Stimulated activated naive CD8-positive, alpha-beta T cell treated with anti-CD3 and anti-CD28 coated beads, Interleukin-15, Interleukin-2, amounts not matched to agents 100 ng/mL and 50 ng/mL, for 24 hours (primary cell): Measurements from ENCODE around the gene PLEK.
A peak's percentile ranks its signal among the peaks of the same experiment; 100 is the strongest.

Experiments used
- H3K27ac Mint-ChIP-seq: one replicate; pipeline ENCODE4 v1.8.0; 2021; ENCODE audit warnings: mild to moderate bottlenecking, mixed read lengths
- H3K27me3 Mint-ChIP-seq: one replicate; pipeline ENCODE4 v1.8.0; 2021; ENCODE audit warnings: mixed read lengths
- H3K36me3 Mint-ChIP-seq: one replicate; pipeline ENCODE4 v1.8.0; 2021; ENCODE audit warnings: low read depth, mixed read lengths
- H3K4me1 Mint-ChIP-seq: one replicate; pipeline ENCODE4 v1.8.0; 2021; ENCODE audit warnings: low read depth, mixed read lengths
- H3K4me3 Mint-ChIP-seq: one replicate; pipeline ENCODE4 v1.8.0; 2021; ENCODE audit warnings: mild to moderate bottlenecking, mixed read lengths
- H3K9me3 Mint-ChIP-seq: one replicate; pipeline ENCODE4 v1.8.0; 2021; ENCODE audit warnings: mixed read lengths

The PLEK gene

GRCh38 chr2:68411397-68412126 is 46.5 kb downstream of the PLEK start:
- peak overlapping the region; percentile 15 for H3K27ac Mint-ChIP-seq
- H3K4me1 Mint-ChIP-seq, result peaks cover 48% of the 10 kb centered on the region
- peaks cover 7% of the 10 kb centered on the region for H3K9me3 Mint-ChIP-seq
- H3K27me3 Mint-ChIP-seq, result no peaks in the 10 kb centered on the region
- no peaks in the 10 kb centered on the region for H3K36me3 Mint-ChIP-seq
- H3K4me3 Mint-ChIP-seq, result peak overlapping the region; percentile 12

GRCh38 chr2:68412127-68412819 is 47.2 kb downstream of the PLEK start:
- no peak overlapping the region for H3K27ac Mint-ChIP-seq

GRCh38 chr2:68413466-68413865 is 48.4 kb downstream of the PLEK start:
- no peaks in the 10 kb centered on the region for H3K36me3 Mint-ChIP-seq
- no peak overlapping the region for H3K4me3 Mint-ChIP-seq
- no peaks in the 10 kb centered on the region for H3K27me3 Mint-ChIP-seq
- H3K27ac Mint-ChIP-seq, result no peak overlapping the region
- peaks cover 54% of the 10 kb centered on the region for H3K4me1 Mint-ChIP-seq
- peaks cover 3% of the 10 kb centered on the region for H3K9me3 Mint-ChIP-seq

More at GRCh38 chr2:68412127-68412819, 47.2 kb downstream of the PLEK start:
- Mint-ChIP-seq H3K27me3 (no peaks in the 10 kb centered on the region), H3K36me3 (no peaks in the 10 kb centered on the region), H3K4me1 (peaks cover 49% of the 10 kb centered on the region), H3K9me3 (peaks cover 7% of the 10 kb centered on the region), H3K4me3 (no peak overlapping the region)

GRCh38 chr2:68414452-68414851 is 49.4 kb downstream of the PLEK start:
- no peak overlapping the region for H3K27ac Mint-ChIP-seq
- peaks cover 54% of the 10 kb centered on the region for H3K4me1 Mint-ChIP-seq
- no peaks in the 10 kb centered on the region for H3K27me3 Mint-ChIP-seq
- no peaks in the 10 kb centered on the region for H3K9me3 Mint-ChIP-seq
- H3K36me3 Mint-ChIP-seq, result no peaks in the 10 kb centered on the region
- H3K4me3 Mint-ChIP-seq, result no peak overlapping the region

GRCh38 chr2:68414876-68415275 is 49.8 kb downstream of the PLEK start:
- no peaks in the 10 kb centered on the region for H3K27me3 Mint-ChIP-seq
- H3K4me3 Mint-ChIP-seq, result no peak overlapping the region
- H3K9me3 Mint-ChIP-seq, result no peaks in the 10 kb centered on the region
- H3K36me3 Mint-ChIP-seq, result no peaks in the 10 kb centered on the region
- H3K27ac Mint-ChIP-seq, result no peak overlapping the region
- H3K4me1 Mint-ChIP-seq, result peaks cover 54% of the 10 kb centered on the region

- H3K4me3 Mint-ChIP-seq, result no peak overlapping the region
- H3K27ac Mint-ChIP-seq, result no peak overlapping the region
- H3K9me3 Mint-ChIP-seq, result no peaks in the 10 kb centered on the region
- H3K4me1 Mint-ChIP-seq, result peaks cover 49% of the 10 kb centered on the region
- no peaks in the 10 kb centered on the region for H3K36me3 Mint-ChIP-seq
- H3K27me3 Mint-ChIP-seq, result no peaks in the 10 kb centered on the region
Observed at GRCh38 chr2:68415521-68415920, 50.4 kb downstream of the PLEK start.

- Mint-ChIP-seq H3K27me3 (no peaks in the 10 kb centered on the region), H3K36me3 (no peaks in the 10 kb centered on the region), H3K9me3 (no peaks in the 10 kb centered on the region), H3K4me1 (peaks cover 45% of the 10 kb centered on the region), H3K27ac (peak overlapping the region; percentile 5), H3K4me3 (no peak overlapping the region)
Observed at GRCh38 chr2:68416081-68416675, 51.1 kb downstream of the PLEK start.

- H3K27ac Mint-ChIP-seq, result peak overlapping the region; percentile 11
Observed at GRCh38 chr2:68417926-68418325, 52.8 kb downstream of the PLEK start.

GRCh38 chr2:68418419-68418818 is 53.3 kb downstream of the PLEK start:
- H3K4me3 Mint-ChIP-seq, result no peak overlapping the region
- H3K27ac Mint-ChIP-seq, result no peak overlapping the region
- H3K4me1 Mint-ChIP-seq, result peaks cover 36% of the 10 kb centered on the region
- no peaks in the 10 kb centered on the region for H3K36me3 Mint-ChIP-seq
- peaks cover 5% of the 10 kb centered on the region for H3K9me3 Mint-ChIP-seq
- H3K27me3 Mint-ChIP-seq, result no peaks in the 10 kb centered on the region

More at GRCh38 chr2:68417926-68418325, 52.8 kb downstream of the PLEK start:
- peaks cover 5% of the 10 kb centered on the region for H3K9me3 Mint-ChIP-seq
- peaks cover 38% of the 10 kb centered on the region for H3K4me1 Mint-ChIP-seq
- no peak overlapping the region for H3K4me3 Mint-ChIP-seq
- no peaks in the 10 kb centered on the region for H3K27me3 Mint-ChIP-seq
- H3K36me3 Mint-ChIP-seq, result no peaks in the 10 kb centered on the region

GRCh38 chr2:68418855-68419254 is 53.8 kb downstream of the PLEK start:
- Mint-ChIP-seq H3K36me3 (no peaks in the 10 kb centered on the region), H3K4me1 (peaks cover 33% of the 10 kb centered on the region), H3K4me3 (no peak overlapping the region), H3K27me3 (no peaks in the 10 kb centered on the region), H3K9me3 (peaks cover 5% of the 10 kb centered on the region), H3K27ac (no peak overlapping the region)

GRCh38 chr2:68420254-68420910 is 55.3 kb downstream of the PLEK start:
- H3K9me3 Mint-ChIP-seq, result peaks cover 5% of the 10 kb centered on the region
- no peak overlapping the region for H3K27ac Mint-ChIP-seq
- H3K4me3 Mint-ChIP-seq, result no peak overlapping the region
- peaks cover 33% of the 10 kb centered on the region for H3K4me1 Mint-ChIP-seq
- no peaks in the 10 kb centered on the region for H3K36me3 Mint-ChIP-seq
- H3K27me3 Mint-ChIP-seq, result no peaks in the 10 kb centered on the region

- Mint-ChIP-seq H3K27me3 (no peaks in the 10 kb centered on the region), H3K4me1 (peaks cover 28% of the 10 kb centered on the region), H3K9me3 (peaks cover 5% of the 10 kb centered on the region), H3K36me3 (no peaks in the 10 kb centered on the region), H3K4me3 (no peak overlapping the region), H3K27ac (no peak overlapping the region)
Observed at GRCh38 chr2:68423966-68424650, 59.0 kb downstream of the PLEK start.

GRCh38 chr2:68425503-68425902 is 60.4 kb downstream of the PLEK start:
- no peak overlapping the region for H3K4me3 Mint-ChIP-seq
- no peaks in the 10 kb centered on the region for H3K27me3 Mint-ChIP-seq
- H3K36me3 Mint-ChIP-seq, result no peaks in the 10 kb centered on the region
- peaks cover 5% of the 10 kb centered on the region for H3K9me3 Mint-ChIP-seq
- H3K4me1 Mint-ChIP-seq, result peaks cover 25% of the 10 kb centered on the region
- H3K27ac Mint-ChIP-seq, result no peak overlapping the region

GRCh38 chr2:68426446-68426845 is 61.4 kb downstream of the PLEK start:
- Mint-ChIP-seq H3K9me3 (peaks cover 5% of the 10 kb centered on the region), H3K36me3 (no peaks in the 10 kb centered on the region), H3K27ac (no peak overlapping the region), H3K27me3 (no peaks in the 10 kb centered on the region), H3K4me3 (no peak overlapping the region), H3K4me1 (peaks cover 24% of the 10 kb centered on the region)
